Measurements from ENCODE around the gene SRI. TPM values are rescaled to one million over a fixed set of nuclear protein-coding genes. Genes with fewer than 3 reads are reported as not detected.

Gene SRI
- total and polyA plus RNA-seq, 4 donors = 20.4 to 70.0 (median 39.6) TPM

DNA sequence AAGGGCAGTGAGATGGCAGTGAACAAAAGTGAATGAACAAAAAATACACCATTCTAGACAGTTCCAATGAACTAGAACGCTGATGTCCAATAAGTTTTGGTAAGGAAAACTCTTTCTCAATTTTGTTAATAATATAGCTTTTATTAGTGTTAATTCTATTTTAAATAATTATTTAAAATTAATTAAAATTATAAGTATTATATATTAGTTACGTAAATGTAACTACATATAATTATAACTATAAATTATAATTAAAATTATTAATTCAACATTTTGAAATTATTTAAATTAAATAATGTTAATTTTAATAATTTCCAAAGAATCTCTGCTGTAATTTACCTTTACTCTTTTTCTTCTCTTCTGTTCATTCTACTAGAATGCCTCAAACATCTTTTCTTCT, 5.4 kb downstream of the SRI start:
- no peak for TF ChIP-seq SP1 (IDR thresholded peaks at IDR 0.05)
- TF ChIP-seq RAD21 (IDR thresholded peaks at IDR 0.05) = no peak
- TF ChIP-seq, protein P1, sequence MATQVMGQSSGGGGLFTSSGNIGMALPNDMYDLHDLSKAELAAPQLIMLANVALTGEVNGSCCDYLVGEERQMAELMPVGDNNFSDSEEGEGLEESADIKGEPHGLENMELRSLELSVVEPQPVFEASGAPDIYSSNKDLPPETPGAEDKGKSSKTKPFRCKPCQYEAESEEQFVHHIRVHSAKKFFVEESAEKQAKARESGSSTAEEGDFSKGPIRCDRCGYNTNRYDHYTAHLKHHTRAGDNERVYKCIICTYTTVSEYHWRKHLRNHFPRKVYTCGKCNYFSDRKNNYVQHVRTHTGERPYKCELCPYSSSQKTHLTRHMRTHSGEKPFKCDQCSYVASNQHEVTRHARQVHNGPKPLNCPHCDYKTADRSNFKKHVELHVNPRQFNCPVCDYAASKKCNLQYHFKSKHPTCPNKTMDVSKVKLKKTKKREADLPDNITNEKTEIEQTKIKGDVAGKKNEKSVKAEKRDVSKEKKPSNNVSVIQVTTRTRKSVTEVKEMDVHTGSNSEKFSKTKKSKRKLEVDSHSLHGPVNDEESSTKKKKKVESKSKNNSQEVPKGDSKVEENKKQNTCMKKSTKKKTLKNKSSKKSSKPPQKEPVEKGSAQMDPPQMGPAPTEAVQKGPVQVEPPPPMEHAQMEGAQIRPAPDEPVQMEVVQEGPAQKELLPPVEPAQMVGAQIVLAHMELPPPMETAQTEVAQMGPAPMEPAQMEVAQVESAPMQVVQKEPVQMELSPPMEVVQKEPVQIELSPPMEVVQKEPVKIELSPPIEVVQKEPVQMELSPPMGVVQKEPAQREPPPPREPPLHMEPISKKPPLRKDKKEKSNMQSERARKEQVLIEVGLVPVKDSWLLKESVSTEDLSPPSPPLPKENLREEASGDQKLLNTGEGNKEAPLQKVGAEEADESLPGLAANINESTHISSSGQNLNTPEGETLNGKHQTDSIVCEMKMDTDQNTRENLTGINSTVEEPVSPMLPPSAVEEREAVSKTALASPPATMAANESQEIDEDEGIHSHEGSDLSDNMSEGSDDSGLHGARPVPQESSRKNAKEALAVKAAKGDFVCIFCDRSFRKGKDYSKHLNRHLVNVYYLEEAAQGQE (IDR thresholded peaks at IDR 0.05) = no peak
- TF ChIP-seq JUND (IDR thresholded peaks at IDR 0.05) = no peak
- TF ChIP-seq YY1 (IDR thresholded peaks at IDR 0.05) = no peak
- TF ChIP-seq HNF4G (IDR thresholded peaks at IDR 0.05) = no peak
- TF ChIP-seq, protein P2, sequence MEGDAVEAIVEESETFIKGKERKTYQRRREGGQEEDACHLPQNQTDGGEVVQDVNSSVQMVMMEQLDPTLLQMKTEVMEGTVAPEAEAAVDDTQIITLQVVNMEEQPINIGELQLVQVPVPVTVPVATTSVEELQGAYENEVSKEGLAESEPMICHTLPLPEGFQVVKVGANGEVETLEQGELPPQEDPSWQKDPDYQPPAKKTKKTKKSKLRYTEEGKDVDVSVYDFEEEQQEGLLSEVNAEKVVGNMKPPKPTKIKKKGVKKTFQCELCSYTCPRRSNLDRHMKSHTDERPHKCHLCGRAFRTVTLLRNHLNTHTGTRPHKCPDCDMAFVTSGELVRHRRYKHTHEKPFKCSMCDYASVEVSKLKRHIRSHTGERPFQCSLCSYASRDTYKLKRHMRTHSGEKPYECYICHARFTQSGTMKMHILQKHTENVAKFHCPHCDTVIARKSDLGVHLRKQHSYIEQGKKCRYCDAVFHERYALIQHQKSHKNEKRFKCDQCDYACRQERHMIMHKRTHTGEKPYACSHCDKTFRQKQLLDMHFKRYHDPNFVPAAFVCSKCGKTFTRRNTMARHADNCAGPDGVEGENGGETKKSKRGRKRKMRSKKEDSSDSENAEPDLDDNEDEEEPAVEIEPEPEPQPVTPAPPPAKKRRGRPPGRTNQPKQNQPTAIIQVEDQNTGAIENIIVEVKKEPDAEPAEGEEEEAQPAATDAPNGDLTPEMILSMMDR (IDR thresholded peaks at IDR 0.05; ENCODE audit: low read depth, low read length, missing input control) = no peak
- no peak for TF ChIP-seq HNF4A (conservative IDR thresholded peaks at IDR 0.05)
- no peak for TF ChIP-seq FOXA2 (IDR thresholded peaks at IDR 0.05)
- no peak for TF ChIP-seq TAF1 (conservative IDR thresholded peaks at IDR 0.05)
- TF ChIP-seq, protein P3, sequence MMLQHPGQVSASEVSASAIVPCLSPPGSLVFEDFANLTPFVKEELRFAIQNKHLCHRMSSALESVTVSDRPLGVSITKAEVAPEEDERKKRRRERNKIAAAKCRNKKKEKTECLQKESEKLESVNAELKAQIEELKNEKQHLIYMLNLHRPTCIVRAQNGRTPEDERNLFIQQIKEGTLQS (IDR thresholded peaks at IDR 0.05) = no peak
- TF ChIP-seq RXRA (IDR thresholded peaks at IDR 0.05) = no peak
- no peak for TF ChIP-seq FOXA1 (IDR thresholded peaks at IDR 0.05)
- TF ChIP-seq NR2F2 (IDR thresholded peaks at IDR 0.05) = no peak
- TF ChIP-seq, protein P4, sequence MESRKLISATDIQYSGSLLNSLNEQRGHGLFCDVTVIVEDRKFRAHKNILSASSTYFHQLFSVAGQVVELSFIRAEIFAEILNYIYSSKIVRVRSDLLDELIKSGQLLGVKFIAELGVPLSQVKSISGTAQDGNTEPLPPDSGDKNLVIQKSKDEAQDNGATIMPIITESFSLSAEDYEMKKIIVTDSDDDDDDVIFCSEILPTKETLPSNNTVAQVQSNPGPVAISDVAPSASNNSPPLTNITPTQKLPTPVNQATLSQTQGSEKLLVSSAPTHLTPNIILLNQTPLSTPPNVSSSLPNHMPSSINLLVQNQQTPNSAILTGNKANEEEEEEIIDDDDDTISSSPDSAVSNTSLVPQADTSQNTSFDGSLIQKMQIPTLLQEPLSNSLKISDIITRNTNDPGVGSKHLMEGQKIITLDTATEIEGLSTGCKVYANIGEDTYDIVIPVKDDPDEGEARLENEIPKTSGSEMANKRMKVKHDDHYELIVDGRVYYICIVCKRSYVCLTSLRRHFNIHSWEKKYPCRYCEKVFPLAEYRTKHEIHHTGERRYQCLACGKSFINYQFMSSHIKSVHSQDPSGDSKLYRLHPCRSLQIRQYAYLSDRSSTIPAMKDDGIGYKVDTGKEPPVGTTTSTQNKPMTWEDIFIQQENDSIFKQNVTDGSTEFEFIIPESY (IDR thresholded peaks at IDR 0.05) = no peak
- no peak for TF ChIP-seq GABPA (IDR thresholded peaks at IDR 0.05 in 1 of 2, conservative IDR thresholded peaks at IDR 0.05 in 1 of 2)
- TF ChIP-seq, protein P5, sequence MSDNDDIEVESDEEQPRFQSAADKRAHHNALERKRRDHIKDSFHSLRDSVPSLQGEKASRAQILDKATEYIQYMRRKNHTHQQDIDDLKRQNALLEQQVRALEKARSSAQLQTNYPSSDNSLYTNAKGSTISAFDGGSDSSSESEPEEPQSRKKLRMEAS (IDR thresholded peaks at IDR 0.05) = no peak
- no peak for TF ChIP-seq EGR1 (IDR thresholded peaks at IDR 0.05; ENCODE audit: low read depth in 2 of 2)
- H3K27ac ChIP-seq (ENCODE audit: low read depth in 1 of 2, low read length in 2 of 2) = no peak overlapping the region
- H3K4me1 ChIP-seq (ENCODE audit: control insufficient read depth in 4 of 4, insufficient read depth in 4 of 4, low read length in 3 of 4) = peaks cover 4 to 20% (median 8%) of the 10 kb centered on the region in 4 donors
- WGBS = 98% methylated on average over 2 of the region's 2 CpGs
- H3K36me3 ChIP-seq (ENCODE audit: control insufficient read depth in 4 of 4, insufficient read depth in 3 of 4, low read depth in 1 of 4, low read length in 3 of 4) = peaks cover 3 to 16% (median 8%) of the 10 kb centered on the region in 4 donors
- no peaks in the 10 kb centered on the region for H3K27me3 ChIP-seq (ENCODE audit: control insufficient read depth in 4 of 4, insufficient read depth in 4 of 4, low read length in 3 of 4)
- DNase-seq (ENCODE audit: low spot score) = no peak
- no peak overlapping the region for H3K4me3 ChIP-seq (ENCODE audit: low read depth in 1 of 3, low read length in 3 of 3)
- no peak overlapping the region for H3K9ac ChIP-seq (ENCODE audit: low read depth in 1 of 2, low read length in 2 of 2)
- H3K9me3 ChIP-seq (ENCODE audit: control insufficient read depth in 4 of 4, low read length in 3 of 4) = no peaks in the 10 kb centered on the region
